Stimulated activated CD8-positive, alpha-beta memory T cell treated with anti-CD3 and anti-CD28 coated beads, Interleukin-7, amount 100 ng/mL, for 1 hour (primary cell): ENCODE measurements around the gene RBM33.
A peak's percentile ranks its signal among the peaks of the same experiment; 100 is the strongest.
"Not testable (repeated sequence)": the region's sequence is repeated elsewhere in the genome, so short reads cannot be mapped to it uniquely, and the experiment has no call there.

Experiments used
- DNase-seq, 2 donors: peaks; one replicate each; pipeline ENCODE4 v3.0.0-alpha.2; 2020; ENCODE audit warnings: low read depth in 2 of 2

The RBM33 gene

GRCh38 chr7:155809332-155809946 lies 165.0 kb downstream of the RBM33 start:
- DNase-seq: no peak

GRCh38 chr7:155809947-155810769 lies 165.7 kb downstream of the RBM33 start:
- no peak for DNase-seq

- DNase-seq: no peak
Measured at GRCh38 chr7:155810770-155811559, 166.5 kb downstream of the RBM33 start.

GRCh38 chr7:155811560-155811894 lies 167.1 kb downstream of the RBM33 start:
- no peak for DNase-seq

GRCh38 chr7:155811895-155812761 lies 167.7 kb downstream of the RBM33 start, which contains the start of gene SHH:
Gene SHH, minus strand, starts transcription at chr7:155812463. Its CDS starts 341 bp downstream, at chr7:155812122.
- no peak for DNase-seq

- DNase-seq: no peak
Measured at GRCh38 chr7:155813125-155813524, 168.7 kb downstream of the RBM33 start.

- DNase-seq: no peak
Measured at GRCh38 chr7:155813546-155814315, 169.3 kb downstream of the RBM33 start.

GRCh38 chr7:155814316-155815276 lies 170.1 kb downstream of the RBM33 start:
- DNase-seq: no peak

GRCh38 chr7:155815332-155816191 lies 171.1 kb downstream of the RBM33 start:
- DNase-seq: peak in 1 of 2 donors; percentile 39

GRCh38 chr7:155816192-155816508 lies 171.7 kb downstream of the RBM33 start:
- no peak for DNase-seq

GRCh38 chr7:155816996-155817395 lies 172.5 kb downstream of the RBM33 start:
- DNase-seq: no peak

GRCh38 chr7:155817515-155817914 lies 173.1 kb downstream of the RBM33 start:
- not testable (repeated sequence) for DNase-seq

- DNase-seq: no peak
Measured at GRCh38 chr7:155818154-155818819, 173.8 kb downstream of the RBM33 start.

- DNase-seq: no peak
Measured at GRCh38 chr7:155818820-155819168, 174.3 kb downstream of the RBM33 start.

GRCh38 chr7:155819186-155819585 lies 174.7 kb downstream of the RBM33 start:
- DNase-seq: no peak

GRCh38 chr7:155820246-155820645 lies 175.8 kb downstream of the RBM33 start:
- DNase-seq: no peak

GRCh38 chr7:155820788-155821187 lies 176.3 kb downstream of the RBM33 start:
- no peak for DNase-seq

GRCh38 chr7:155821851-155822250 lies 177.4 kb downstream of the RBM33 start:
- DNase-seq: no peak
